HG03108 (cell line): ENCODE results near the gene FTSJ3.
"Not testable (repeated sequence)": the region's sequence is repeated elsewhere in the genome, so short reads cannot be mapped to it uniquely, and the experiment has no call there.

Experiments
- ATAC-seq: cut with Tn5 transposase; IDR thresholded peaks from one replicate; pipeline ENCODE4 v1.9.1; 2021; ENCODE audit warnings: moderate library complexity; ENCODE audit not compliant: unreplicated experiment

FTSJ3 gene, protein sequence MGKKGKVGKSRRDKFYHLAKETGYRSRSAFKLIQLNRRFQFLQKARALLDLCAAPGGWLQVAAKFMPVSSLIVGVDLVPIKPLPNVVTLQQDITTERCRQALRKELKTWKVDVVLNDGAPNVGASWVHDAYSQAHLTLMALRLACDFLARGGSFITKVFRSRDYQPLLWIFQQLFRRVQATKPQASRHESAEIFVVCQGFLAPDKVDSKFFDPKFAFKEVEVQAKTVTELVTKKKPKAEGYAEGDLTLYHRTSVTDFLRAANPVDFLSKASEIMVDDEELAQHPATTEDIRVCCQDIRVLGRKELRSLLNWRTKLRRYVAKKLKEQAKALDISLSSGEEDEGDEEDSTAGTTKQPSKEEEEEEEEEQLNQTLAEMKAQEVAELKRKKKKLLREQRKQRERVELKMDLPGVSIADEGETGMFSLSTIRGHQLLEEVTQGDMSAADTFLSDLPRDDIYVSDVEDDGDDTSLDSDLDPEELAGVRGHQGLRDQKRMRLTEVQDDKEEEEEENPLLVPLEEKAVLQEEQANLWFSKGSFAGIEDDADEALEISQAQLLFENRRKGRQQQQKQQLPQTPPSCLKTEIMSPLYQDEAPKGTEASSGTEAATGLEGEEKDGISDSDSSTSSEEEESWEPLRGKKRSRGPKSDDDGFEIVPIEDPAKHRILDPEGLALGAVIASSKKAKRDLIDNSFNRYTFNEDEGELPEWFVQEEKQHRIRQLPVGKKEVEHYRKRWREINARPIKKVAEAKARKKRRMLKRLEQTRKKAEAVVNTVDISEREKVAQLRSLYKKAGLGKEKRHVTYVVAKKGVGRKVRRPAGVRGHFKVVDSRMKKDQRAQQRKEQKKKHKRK

GRCh38 chr17:63827002-63827800 is at the start of gene FTSJ3, which contains the start of gene PSMC5:
TSS of gene FTSJ3 (minus strand) at chr17:63827663. CDS start at chr17:63826902, 761 bp downstream.
TSS of gene PSMC5 (plus strand) at chr17:63827431. CDS start at chr17:63827491, 60 bp downstream.
- ATAC-seq = peak; percentile 78

DNA sequence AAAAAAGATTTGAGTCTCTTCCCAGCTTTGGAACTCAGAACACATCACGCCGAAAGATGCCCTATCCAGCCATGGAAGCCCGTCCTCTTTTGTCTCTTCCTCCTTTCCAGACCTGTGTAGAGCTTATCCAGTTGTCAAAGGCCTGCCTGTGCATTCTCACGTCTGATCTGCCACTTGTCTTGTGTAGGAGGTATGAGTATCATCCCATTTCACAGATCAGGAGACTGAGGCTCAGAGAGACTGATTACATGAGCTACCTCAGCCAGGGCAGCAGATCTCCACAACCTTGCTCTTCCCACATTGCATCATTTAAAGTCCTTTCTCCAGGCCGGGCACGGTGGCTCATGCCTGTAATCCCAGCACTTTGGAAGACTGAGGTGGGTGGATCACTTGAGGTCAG is 47.2 kb upstream of the FTSJ3 start:
- ATAC-seq = not testable (repeated sequence)

DNA sequence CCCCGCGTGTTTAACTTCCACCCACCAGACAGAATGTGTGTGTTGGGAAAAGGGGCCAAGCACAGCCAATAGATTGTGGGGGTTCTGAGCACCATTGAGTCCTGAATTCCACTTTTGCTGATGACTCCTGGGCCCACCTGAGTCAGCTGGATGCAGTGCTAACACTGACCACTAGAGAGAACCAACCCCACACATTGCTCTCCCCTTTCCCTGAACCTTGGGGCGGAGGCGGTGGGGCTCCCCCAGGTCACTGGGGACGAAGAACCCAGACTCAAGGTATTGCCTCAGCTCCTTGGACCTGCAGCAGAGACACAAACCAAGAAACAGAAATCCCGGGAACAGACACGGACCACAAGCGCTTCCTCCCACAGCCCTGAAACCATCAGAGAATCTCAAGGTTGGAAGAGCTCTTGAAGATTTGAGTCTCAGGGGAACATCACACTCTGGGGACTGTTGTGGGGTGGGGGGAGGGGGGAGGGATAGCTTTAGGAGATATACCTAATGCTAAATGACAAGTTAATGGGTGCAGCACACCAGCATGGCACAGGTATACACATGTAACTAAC is 46.7 kb upstream of the FTSJ3 start:
- not testable (repeated sequence) for ATAC-seq

DNA sequence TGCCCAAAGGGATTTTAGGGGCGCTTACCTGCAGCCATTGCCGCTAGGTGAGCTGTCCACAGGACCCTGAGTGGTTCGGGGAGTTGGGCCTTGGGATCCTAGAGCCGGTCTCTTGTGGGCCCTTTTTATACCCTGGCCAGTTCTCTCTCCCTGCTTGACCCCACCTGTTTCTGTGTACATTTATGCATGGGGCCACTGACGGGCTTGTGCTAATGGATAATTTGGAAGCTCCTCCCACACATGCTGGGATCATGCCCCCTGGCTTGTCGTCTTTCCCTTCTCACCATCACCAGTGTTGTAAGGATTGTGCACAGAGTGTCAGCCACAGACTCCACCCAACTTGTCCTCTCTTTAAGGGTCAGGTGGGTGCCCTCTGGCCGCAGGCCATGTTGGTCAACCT is 46.1 kb upstream of the FTSJ3 start, which contains the start of gene CSH2:
TSS of gene CSH2 (minus strand) at position 101 of the 400 bp plus-strand sequence. CDS start at position 38, 63 bp downstream.
- not testable (repeated sequence) for ATAC-seq

DNA sequence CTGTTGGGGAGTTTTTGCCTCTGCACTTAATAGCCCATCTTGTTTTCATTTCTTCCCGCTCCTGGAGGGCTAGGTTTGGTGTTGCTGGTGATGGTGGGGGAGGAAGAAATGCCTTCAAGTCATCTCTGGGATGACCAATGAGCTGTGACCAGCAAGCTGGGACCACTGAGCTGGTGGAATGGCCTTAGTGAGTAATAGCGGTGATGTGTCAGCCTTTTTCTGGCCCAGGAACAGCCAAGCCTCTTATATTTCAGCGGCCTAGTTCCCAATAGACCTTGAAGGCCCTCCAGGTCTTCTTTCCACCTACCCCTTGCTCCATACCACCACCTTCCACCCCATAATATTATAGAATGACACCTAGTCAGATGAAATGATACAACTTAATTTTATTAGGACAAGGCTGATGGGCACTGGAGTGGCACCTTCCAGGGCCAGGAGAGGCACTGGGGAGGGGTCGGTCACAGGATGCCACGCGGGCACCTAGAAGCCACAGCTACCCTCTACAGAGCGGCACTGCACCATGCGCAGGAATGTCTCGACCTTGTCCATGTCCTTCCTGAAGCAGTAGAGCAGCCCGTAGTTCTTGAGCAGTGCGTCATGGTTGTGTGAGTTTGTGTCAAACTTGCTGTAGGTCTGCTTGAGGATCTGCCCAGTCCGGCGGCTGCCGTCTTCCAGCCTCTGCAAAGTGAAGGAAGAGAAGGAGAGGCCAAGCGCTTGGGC is 44.3 kb upstream of the FTSJ3 start:
- not testable (repeated sequence) for ATAC-seq

GRCh38 chr17:63870292-63870665 is 42.8 kb upstream of the FTSJ3 start:
- ATAC-seq = not testable (repeated sequence)

DNA sequence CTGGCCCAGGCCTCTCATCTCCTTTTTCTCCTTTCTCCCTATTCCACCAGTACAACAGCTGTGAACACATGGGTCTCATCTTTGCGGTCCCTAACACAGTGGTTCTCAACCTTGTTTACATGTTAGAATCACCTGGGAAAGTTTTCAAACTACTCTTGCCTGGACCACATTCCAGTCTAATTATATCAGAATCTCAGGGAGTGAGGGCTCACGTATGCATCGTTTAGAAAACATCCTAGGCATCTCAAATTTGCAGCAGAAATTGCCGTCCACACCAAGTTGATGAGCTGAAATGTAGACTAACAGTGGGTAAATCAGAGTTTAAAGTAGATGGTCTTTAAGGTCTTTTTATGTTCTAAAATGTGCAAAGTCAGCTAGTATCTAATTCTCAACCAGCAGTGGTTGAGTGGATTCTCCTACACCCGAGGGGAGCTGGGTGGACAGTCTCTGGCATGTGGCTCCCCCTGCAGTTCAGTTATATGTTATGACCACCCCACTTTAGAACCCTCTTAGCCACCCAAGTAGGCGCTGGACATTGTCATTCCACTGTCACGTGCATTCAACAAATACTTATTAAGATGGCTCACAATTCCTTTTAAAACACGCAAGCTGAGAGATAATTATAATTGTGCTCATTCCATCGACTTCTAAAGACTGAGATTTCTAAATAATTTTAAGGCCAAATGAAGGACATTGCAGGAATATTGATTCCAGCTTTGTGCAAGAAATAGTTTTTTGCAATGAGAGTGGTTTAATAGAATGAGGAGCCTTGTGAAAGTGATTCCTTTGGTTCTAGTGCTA is 42.2 kb upstream of the FTSJ3 start:
- ATAC-seq = not testable (repeated sequence)

DNA sequence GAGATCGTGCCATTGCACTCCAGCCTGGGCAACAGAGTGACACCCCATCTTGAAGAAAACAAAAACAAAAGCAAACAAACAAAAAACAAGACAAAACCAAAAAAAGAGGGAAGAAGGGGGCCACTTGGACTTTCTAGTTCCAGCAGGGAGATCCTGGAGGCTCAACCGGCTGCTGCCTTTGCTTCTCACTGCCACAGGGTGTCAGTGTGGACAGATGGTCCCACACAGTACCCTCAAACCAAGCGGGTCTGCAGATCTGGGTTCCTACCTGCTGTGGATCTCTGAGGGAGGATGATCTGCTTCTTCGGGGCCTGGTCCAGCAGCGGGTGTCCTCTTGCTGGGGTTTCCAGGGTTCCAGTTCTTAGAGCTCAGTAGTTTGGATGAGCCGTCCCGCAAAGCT is 39.2 kb upstream of the FTSJ3 start:
- not testable (repeated sequence) for ATAC-seq

GRCh38 chr17:63859257-63859656 is 31.8 kb upstream of the FTSJ3 start:
- ATAC-seq = no peak

DNA sequence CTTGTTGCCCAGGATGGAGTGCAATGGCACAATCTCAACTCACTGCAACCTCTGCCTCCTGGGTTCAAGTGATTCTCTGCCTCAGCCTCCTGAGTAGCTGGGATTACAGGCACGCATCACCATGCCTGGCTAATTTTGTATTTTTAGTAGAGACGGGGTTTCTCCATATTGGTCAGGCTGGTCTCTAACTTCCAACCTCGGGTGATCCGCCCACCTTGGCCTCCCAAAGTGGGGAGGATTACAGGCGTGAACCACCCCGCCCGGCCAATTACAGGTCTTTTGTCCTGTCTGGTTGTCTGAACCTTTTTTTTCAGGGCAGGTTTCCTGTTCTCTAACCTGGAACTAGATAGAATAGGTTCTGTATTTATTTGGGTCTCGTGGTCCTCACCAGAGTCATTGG is 29.0 kb upstream of the FTSJ3 start:
- ATAC-seq = not testable (repeated sequence)

GRCh38 chr17:63855185-63855584 is 27.7 kb upstream of the FTSJ3 start:
- no peak for ATAC-seq

- no peak for ATAC-seq
Observed at GRCh38 chr17:63854709-63855108, 27.2 kb upstream of the FTSJ3 start.

GRCh38 chr17:63853260-63853659 is 25.8 kb upstream of the FTSJ3 start:
- no peak for ATAC-seq

DNA sequence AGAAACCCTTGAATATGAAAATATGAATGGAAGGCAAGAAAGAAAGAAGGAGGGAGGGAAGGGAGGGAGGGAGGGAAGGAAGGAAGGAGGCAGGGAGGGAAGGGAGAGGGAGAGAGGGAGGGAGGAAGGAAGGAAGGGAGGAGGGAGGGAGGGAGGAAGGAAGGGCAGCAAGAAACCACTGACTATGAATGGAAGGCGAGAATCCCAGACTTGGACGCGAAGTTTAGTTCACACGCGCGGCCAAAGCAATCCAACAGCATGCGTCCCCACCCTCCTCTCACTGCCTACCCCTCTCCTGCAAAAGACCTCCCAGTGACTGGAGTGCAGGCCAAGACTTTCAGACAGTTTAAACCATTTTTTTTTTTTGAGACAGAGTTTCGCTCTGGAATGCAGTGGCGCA is 22.9 kb upstream of the FTSJ3 start:
- ATAC-seq = no peak

DNA sequence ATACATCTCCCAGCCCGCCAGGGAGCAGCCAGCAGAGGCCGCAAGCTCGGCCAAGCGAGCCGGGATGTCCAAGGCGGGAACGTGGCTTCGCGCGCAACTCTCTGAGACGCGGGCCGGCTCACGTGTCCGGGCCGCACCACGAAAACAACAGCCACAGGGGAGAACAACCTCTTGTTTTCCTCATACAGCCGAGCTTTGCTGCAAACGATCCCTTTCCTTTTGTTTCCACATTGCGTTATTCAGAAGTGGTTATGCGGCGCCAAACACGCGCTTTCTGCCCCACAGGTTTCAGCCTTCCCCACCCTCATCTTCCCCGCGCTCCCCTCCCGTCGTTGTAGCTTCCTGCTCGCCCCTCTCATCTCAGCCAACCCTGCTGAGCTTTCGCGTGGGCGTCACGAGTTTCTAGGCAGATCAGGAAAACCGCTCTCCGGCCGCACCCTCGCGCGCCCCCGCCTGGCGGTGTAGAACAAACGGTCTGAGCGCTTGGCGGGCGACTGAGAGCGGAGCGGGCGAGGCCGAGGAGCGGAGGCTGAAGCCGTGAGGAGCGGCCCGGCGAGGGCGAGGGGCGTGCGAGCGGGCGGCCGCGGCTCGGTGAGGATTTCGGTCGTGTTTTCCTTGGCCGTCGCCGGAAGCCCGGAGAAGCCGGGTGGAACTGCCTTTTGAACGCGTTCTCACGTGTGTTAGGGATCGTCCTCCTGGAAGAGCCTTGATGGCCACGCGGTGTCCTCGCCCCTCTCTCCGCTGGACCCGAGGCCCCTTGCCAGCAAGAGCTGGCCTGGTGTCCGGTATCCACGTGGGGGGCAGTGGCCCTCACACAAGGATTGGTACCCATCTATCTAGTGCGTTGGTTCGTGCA is 21.6 kb upstream of the FTSJ3 start:
- ATAC-seq = peak; percentile 71

GRCh38 chr17:63847525-63848249 is 20.2 kb upstream of the FTSJ3 start:
- no peak for ATAC-seq

GRCh38 chr17:63845509-63845908 is 18.0 kb upstream of the FTSJ3 start:
- ATAC-seq = no peak
